Astrocyte (in vitro differentiated cells and primary cell): Measurements from ENCODE around the gene UNC5C. TPM values are rescaled to one million over a fixed set of nuclear protein-coding genes. Genes with fewer than 3 reads are reported as not detected.

Source experiments
- DNase-seq: peaks from one replicate; pipeline ENCODE4 v3.0.0-alpha.2; 2010; ENCODE audit warnings: low read depth
- FAIRE-seq: peaks from 2 replicates; lab custom pipeline; 2011; peaks lifted over from hg19 to GRCh38; lab: Jason Lieb, UNC
- H2AFZ ChIP-seq: 2 replicates; pipeline ENCODE4 v1.6.0; 2012; ENCODE audit warnings: low read depth, low read length, inconsistent platforms
- H3K27ac ChIP-seq: 2 replicates; pipeline ENCODE4 v1.5.1; 2011; ENCODE audit warnings: low read depth, low read length, inconsistent platforms
- H3K27me3 ChIP-seq: 2 replicates; pipeline ENCODE4 v1.6.0; 2011; ENCODE audit warnings: low read length, inconsistent platforms; ENCODE audit not compliant: insufficient read depth
- H3K36me3 ChIP-seq: 2 replicates; pipeline ENCODE4 v1.5.1; 2011; ENCODE audit warnings: low read length, inconsistent platforms; ENCODE audit not compliant: insufficient read depth
- H3K4me1 ChIP-seq: 2 replicates; pipeline ENCODE4 v1.5.1; 2011; ENCODE audit warnings: low read length, inconsistent platforms; ENCODE audit not compliant: insufficient read depth
- H3K4me2 ChIP-seq: 2 replicates; pipeline ENCODE4 v1.6.0; 2012; ENCODE audit warnings: low read length, inconsistent platforms
- H3K4me3 ChIP-seq: 2 replicates; pipeline ENCODE4 v1.5.1; 2011; ENCODE audit warnings: low read depth, mild to moderate bottlenecking, low read length, inconsistent platforms; ENCODE audit not compliant: insufficient read depth
- H3K79me2 ChIP-seq: 2 replicates; pipeline ENCODE4 v1.6.0; 2012; ENCODE audit warnings: mild to moderate bottlenecking, low read length, inconsistent platforms; ENCODE audit not compliant: insufficient read depth
- H3K9ac ChIP-seq: 2 replicates; pipeline ENCODE4 v1.6.0; 2012; ENCODE audit warnings: mild to moderate bottlenecking, low read length, inconsistent platforms
- H3K9me3 ChIP-seq: 2 replicates; pipeline ENCODE4 v1.5.1; 2012; ENCODE audit warnings: low read depth, mild to moderate bottlenecking, low read length, inconsistent platforms; ENCODE audit not compliant: insufficient read depth
- H4K20me1 ChIP-seq: 2 replicates; pipeline ENCODE4 v1.6.0; 2012; ENCODE audit warnings: low read length, inconsistent platforms; ENCODE audit not compliant: insufficient read depth
- H3K27ac Mint-ChIP-seq: one replicate; pipeline ENCODE4 v1.8.0; 2021; ENCODE audit warnings: mild to moderate bottlenecking, mixed read lengths; ENCODE audit not compliant: unreplicated experiment
- H3K27me3 Mint-ChIP-seq: one replicate; pipeline ENCODE4 v1.8.0; 2021; ENCODE audit warnings: low read depth, mixed read lengths; ENCODE audit not compliant: unreplicated experiment
- H3K36me3 Mint-ChIP-seq: one replicate; pipeline ENCODE4 v1.8.0; 2021; ENCODE audit warnings: low read depth, mixed read lengths; ENCODE audit not compliant: unreplicated experiment
- H3K4me1 Mint-ChIP-seq: one replicate; pipeline ENCODE4 v1.8.0; 2021; ENCODE audit warnings: low read depth, mixed read lengths; ENCODE audit not compliant: unreplicated experiment
- H3K4me3 Mint-ChIP-seq: one replicate; pipeline ENCODE4 v1.8.0; 2021; ENCODE audit warnings: mild to moderate bottlenecking, moderate library complexity, mixed read lengths; ENCODE audit not compliant: unreplicated experiment
- H3K9me3 Mint-ChIP-seq: one replicate; pipeline ENCODE4 v1.8.0; 2021; ENCODE audit warnings: mild to moderate bottlenecking, mixed read lengths; ENCODE audit not compliant: unreplicated experiment
- EZH2 ChIP-seq: IDR thresholded peaks from 2 replicates; pipeline ENCODE4 v1.6.1; 2012; ENCODE audit warnings: mild to moderate bottlenecking, low read length, inconsistent platforms; ENCODE audit not compliant: insufficient read depth
- total RNA-seq: library from RNA; stranded (reverse); gene quantifications from 2 replicates; pipeline ENCODE4 v1.2.1, GENCODE V29; 2021
- TF ChIP-seq, protein P1 (sequence below): IDR thresholded peaks from 2 replicates; pipeline ENCODE4 v1.5.1; 2011; ENCODE audit warnings: low read depth, mild to moderate bottlenecking, inconsistent platforms, low read length, moderate library complexity; ENCODE audit not compliant: insufficient read depth

Gene UNC5C
- total RNA-seq, 1 donor from 2014 or later = 3.1 TPM

DNA sequence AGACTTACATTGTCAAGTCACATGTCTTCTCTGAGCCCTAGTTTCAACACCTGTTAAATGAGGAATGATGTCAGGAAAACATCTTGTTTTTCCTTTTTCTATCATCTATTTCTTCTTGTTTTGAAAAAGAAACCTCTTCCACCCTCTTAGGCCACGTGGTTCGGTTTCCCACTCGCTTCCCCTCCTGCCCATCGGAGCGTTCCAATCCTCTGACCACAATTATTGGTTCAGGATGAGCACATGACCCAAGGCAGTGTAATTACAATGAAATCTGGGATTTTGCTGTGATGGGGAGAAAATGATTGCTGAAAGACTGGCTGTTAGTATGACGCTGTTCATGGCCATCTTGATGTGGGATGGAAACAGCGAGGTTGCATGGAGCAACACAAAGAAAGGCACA, 186.7 kb downstream of the UNC5C start:
- Histone ChIP-seq H2AFZ (no peak overlapping the region), H3K9ac (no peak overlapping the region), H3K4me1 (peaks cover 12% of the 10 kb centered on the region), H3K36me3 (no peaks in the 10 kb centered on the region), H3K4me3 (no peak overlapping the region), H3K27ac (no peak overlapping the region), H3K79me2 (no peaks in the 10 kb centered on the region), H4K20me1 (no peaks in the 10 kb centered on the region), H3K27me3 (no peaks in the 10 kb centered on the region), H3K9me3 (no peaks in the 10 kb centered on the region), H3K4me2 (no peak overlapping the region)
- no peaks in the 10 kb centered on the region for H3K9me3 Mint-ChIP-seq
- H3K27ac Mint-ChIP-seq = no peak overlapping the region
- no peak overlapping the region for H3K4me3 Mint-ChIP-seq
- H3K36me3 Mint-ChIP-seq = no peaks in the 10 kb centered on the region
- TF ChIP-seq, protein P1, sequence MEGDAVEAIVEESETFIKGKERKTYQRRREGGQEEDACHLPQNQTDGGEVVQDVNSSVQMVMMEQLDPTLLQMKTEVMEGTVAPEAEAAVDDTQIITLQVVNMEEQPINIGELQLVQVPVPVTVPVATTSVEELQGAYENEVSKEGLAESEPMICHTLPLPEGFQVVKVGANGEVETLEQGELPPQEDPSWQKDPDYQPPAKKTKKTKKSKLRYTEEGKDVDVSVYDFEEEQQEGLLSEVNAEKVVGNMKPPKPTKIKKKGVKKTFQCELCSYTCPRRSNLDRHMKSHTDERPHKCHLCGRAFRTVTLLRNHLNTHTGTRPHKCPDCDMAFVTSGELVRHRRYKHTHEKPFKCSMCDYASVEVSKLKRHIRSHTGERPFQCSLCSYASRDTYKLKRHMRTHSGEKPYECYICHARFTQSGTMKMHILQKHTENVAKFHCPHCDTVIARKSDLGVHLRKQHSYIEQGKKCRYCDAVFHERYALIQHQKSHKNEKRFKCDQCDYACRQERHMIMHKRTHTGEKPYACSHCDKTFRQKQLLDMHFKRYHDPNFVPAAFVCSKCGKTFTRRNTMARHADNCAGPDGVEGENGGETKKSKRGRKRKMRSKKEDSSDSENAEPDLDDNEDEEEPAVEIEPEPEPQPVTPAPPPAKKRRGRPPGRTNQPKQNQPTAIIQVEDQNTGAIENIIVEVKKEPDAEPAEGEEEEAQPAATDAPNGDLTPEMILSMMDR = no peak
- TF ChIP-seq EZH2 = no peak
- H3K27me3 Mint-ChIP-seq = no peaks in the 10 kb centered on the region
- no peak for DNase-seq
- peaks cover 3% of the 10 kb centered on the region for H3K4me1 Mint-ChIP-seq
- no peak for FAIRE-seq

DNA sequence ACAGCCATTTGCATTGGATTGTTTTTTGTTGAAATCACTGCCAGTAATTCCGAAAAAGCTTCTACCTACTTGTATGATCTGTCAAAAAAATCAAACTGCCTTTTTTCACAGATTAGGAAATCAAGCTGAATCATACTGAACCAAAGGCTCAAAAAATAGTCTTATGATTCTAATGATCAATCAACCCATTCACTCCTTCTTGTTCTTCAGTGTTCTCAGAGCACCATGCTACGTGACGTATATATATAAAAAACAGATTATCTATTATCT, 187.1 kb downstream of the UNC5C start:
- no peaks in the 10 kb centered on the region for H3K79me2 ChIP-seq
- peaks cover 3% of the 10 kb centered on the region for H3K4me1 Mint-ChIP-seq
- H3K27ac Mint-ChIP-seq = no peak overlapping the region
- no peak overlapping the region for H3K4me2 ChIP-seq
- DNase-seq (no peak), FAIRE-seq (no peak)
- no peaks in the 10 kb centered on the region for H3K27me3 Mint-ChIP-seq
- no peak overlapping the region for H3K27ac ChIP-seq
- H2AFZ ChIP-seq = no peak overlapping the region
- H3K9me3 Mint-ChIP-seq = no peaks in the 10 kb centered on the region
- H3K4me3 Mint-ChIP-seq = no peak overlapping the region
- H3K36me3 Mint-ChIP-seq = no peaks in the 10 kb centered on the region
- H3K4me3 ChIP-seq = no peak overlapping the region
- TF ChIP-seq, protein P1 = no peak
- TF ChIP-seq EZH2 = no peak
- H3K36me3 ChIP-seq = no peaks in the 10 kb centered on the region
- H3K9ac ChIP-seq = no peak overlapping the region
- H3K4me1 ChIP-seq = peaks cover 12% of the 10 kb centered on the region
- no peaks in the 10 kb centered on the region for H3K27me3 ChIP-seq
- H4K20me1 ChIP-seq = no peaks in the 10 kb centered on the region
- H3K9me3 ChIP-seq = no peaks in the 10 kb centered on the region

DNA sequence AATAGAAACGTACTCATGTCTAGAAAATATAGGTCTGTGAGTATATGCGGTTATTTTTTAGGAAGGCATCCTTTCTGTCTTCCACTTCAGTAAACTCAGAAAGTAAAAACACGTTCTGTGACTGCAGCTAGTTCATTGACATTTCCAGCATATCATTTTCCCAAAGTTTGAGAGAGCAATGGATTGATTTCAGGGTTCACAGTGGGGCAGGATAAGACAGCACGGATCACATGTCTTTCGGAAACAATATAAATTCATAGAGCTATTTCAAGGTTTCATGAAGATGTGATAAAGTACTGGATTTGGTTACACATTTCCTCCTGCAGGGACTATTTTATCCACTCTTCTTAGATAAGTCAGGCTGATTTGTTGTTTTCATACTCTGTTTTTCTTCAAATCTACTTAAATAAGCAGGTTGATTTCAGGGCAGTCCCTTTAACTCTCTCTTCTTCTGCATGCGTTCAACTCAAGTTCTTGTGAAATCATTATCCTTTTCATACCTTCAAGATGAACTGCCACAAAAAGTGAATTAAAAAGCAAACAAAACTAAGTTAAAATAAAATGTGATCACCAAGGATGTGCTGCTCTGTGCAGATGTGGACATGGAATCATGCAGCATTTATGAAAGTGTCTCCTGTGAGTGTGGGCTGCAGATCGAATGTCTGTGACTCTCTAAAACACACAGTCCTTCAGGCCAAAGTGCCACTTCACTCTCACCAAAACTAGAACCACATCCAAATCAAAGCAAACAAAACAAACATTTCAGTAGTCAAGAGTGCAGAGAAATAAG, 187.7 kb downstream of the UNC5C start:
- H3K27ac Mint-ChIP-seq = no peak overlapping the region
- H3K9me3 ChIP-seq = no peaks in the 10 kb centered on the region
- peaks cover 3% of the 10 kb centered on the region for H3K4me1 Mint-ChIP-seq
- FAIRE-seq = no peak
- TF ChIP-seq, protein P1 = no peak
- H3K27ac ChIP-seq = no peak overlapping the region
- DNase-seq = no peak
- H3K4me3 ChIP-seq = no peak overlapping the region
- no peak overlapping the region for H2AFZ ChIP-seq
- no peaks in the 10 kb centered on the region for H4K20me1 ChIP-seq
- no peaks in the 10 kb centered on the region for H3K36me3 Mint-ChIP-seq
- H3K79me2 ChIP-seq = no peaks in the 10 kb centered on the region
- no peak overlapping the region for H3K9ac ChIP-seq
- no peak overlapping the region for H3K4me2 ChIP-seq
- no peaks in the 10 kb centered on the region for H3K9me3 Mint-ChIP-seq
- H3K4me1 ChIP-seq = peaks cover 12% of the 10 kb centered on the region
- no peaks in the 10 kb centered on the region for H3K27me3 ChIP-seq
- H3K27me3 Mint-ChIP-seq = no peaks in the 10 kb centered on the region
- no peak overlapping the region for H3K4me3 Mint-ChIP-seq
- H3K36me3 ChIP-seq = no peaks in the 10 kb centered on the region
